KG1 (cell line): ENCODE results near the gene CNTN4.

Source experiments
- DNase-seq: peaks from one replicate; lab custom pipeline; 2025; lab: John Stamatoyannopoulos, UW

Gene CNTN4

GRCh38 chr3:3038201-3038991 lies 939.7 kb downstream of the CNTN4 start:
- no peak for DNase-seq

GRCh38 chr3:3053974-3054373 lies 955.3 kb downstream of the CNTN4 start:
- no peak for DNase-seq

DNA sequence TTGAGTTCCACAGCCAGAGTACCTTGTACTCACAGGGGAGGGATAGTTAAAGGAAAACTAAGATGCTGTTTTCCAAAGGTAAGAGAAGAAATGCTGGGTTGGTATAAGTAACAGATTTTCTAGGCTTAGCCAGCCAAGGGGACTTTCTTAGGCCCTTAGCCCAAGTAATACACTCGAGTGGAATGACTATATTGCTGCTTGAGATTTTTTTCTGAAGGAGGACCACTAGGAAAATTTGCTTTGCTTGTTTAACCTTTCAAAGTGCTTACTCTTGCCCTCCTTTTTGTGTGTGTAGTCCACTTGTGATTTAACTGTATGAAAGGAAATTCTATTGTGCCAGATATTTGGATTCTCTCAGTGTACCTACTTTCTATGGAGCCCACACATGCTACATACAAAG lies 961.0 kb downstream of the CNTN4 start:
- DNase-seq: no peak

DNA sequence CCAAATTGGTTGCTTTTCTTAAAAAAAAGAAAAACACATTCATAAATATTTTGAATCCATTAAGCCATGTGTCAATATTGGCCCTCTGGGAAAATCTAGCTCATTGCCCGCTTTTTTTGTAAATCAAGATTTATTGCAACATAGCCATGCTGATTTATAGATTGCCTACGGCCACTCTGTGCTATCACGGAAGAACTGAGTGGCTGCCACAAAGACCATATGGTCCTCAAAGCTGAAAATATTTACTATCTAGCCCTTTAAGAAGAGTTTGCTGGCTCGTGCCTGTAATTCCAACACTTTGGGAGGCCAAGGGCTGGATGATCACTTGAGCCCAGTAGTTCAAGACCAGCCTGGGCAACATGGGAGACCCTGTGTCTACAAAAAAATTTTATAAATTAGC lies 965.6 kb downstream of the CNTN4 start:
- DNase-seq: no peak

DNA sequence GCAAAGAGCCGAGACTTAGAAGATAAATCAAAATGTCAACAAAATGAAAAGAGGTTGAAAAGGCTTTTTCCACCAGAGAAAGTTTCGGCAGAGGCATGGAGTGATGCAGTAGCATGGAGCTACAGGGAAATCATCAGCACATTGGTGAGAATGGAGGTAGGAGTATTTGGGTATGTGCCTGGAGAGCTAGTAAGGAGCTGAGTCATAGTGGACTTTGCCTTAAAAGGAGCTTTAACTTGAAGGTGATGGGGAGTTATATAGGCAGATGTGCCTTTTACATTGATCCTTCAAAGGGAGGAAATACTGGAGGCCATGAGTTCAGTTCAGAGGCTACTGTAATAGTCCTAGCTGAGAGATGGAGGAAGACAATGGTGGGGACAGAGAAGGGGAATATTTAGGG lies 967.2 kb downstream of the CNTN4 start:
- no peak for DNase-seq

DNA sequence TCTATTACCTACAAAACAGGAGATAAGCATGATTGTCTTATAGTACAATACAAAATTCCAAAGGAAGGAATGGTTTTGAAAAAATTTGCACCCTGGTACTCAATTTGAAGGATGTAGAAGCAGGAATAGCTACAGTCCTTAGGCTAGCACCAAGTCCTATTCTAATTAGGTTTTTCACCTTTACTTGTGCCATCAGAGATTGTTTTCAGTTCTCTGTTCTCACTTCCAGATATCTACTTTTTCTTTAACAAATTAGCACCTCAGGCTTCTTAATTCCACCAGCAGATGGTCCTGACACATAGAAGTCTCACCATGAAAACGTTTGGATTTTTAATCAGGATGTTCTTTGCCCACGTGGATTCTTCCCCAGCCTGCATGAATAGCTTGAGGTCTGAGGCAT lies 967.7 kb downstream of the CNTN4 start:
- no peak for DNase-seq

DNA sequence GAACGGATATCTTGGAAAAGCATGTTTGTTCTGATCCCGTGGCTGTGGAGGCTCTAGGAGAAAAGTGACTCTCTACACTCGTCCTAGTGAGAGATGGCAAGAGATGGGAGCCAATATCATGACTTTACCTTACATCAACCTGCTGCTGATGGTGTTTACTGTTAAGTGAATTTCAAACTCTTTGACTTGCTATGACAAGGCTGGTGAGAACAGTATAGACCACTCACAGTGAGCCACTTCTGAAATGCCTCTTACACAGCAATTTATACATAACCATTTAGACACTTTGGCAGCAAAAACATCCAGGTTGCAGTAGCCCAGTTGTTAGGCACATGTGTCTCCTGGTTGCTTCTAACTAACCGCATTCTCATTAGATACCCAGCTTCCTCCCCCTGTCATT lies 968.2 kb downstream of the CNTN4 start:
- no peak for DNase-seq

DNA sequence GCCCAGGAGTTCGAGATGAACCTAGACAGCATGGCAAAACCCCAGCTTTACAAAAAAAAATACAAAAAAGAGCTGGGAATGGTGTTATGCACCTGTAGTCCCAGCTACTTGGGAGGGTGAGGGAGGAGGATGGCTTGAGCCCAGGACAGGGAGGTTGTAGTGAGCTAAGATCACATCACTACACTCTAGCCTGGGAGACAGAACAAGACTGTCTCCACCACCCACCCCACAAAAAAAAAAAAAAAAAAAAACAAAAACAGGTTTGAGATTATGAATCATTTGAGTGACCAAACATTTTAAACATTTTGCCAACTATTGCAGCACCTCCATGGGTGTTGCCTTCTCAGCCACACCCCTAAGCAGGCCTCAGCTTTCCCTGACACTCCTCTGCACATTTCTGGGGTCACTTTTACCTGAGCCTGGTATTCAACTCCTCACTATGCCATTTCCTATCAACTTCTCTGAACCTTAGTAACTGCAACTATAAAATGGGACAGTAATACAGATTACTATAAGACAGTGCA lies 969.8 kb downstream of the CNTN4 start:
- no peak for DNase-seq

GRCh38 chr3:3069723-3070122 lies 971.1 kb downstream of the CNTN4 start:
- no peak for DNase-seq

- no peak for DNase-seq
Measured at GRCh38 chr3:3071136-3071535, 972.5 kb downstream of the CNTN4 start.

- no peak for DNase-seq
Measured at GRCh38 chr3:3074551-3075257, 976.0 kb downstream of the CNTN4 start.

DNA sequence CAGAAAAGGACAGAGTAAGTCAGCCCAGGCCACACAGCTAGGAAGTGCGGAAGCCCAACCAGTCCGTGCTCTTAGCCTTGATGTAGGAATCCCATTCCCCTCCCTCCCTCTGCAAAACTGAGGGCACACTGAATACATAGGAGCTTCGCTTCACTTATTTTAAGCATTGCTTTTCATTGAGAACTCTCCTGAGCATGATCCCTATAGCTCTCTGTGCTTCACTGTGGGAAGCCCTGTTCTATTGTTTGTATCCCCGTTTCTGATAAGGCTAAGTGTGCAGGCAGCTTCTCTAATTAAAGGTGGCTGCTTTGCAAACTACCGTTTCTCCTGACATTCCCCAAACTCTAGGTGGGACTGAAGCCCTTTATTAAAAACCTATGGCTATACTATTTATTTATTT lies 981.6 kb downstream of the CNTN4 start:
- no peak for DNase-seq

GRCh38 chr3:3081381-3082233 lies 982.9 kb downstream of the CNTN4 start:
- no peak for DNase-seq

- no peak for DNase-seq
Measured at GRCh38 chr3:3082234-3082924, 983.7 kb downstream of the CNTN4 start.

- DNase-seq: no peak
Measured at GRCh38 chr3:3084890-3085289, 986.2 kb downstream of the CNTN4 start.

GRCh38 chr3:3085782-3086181 lies 987.1 kb downstream of the CNTN4 start:
- no peak for DNase-seq

GRCh38 chr3:3086239-3086638 lies 987.6 kb downstream of the CNTN4 start:
- no peak for DNase-seq

DNA sequence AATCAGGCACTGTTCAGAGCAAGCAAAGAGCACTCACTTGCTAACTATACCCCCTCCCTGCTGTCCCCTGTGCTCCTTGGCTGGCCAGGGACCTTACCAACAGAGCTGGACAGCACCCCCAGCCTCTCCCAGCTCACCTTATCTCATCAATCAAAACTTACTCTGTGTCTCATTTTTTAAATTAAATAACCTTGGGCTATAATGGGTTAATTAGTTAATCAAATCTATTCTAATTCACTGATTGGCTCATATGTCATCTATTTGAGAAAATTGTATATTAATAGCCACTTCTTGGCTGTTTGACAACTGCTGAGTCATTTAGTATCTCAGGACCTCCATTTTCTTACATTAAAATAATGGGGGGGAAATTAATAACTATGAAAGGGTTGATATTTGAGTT lies 988.6 kb downstream of the CNTN4 start:
- no peak for DNase-seq

GRCh38 chr3:3087716-3088465 lies 989.2 kb downstream of the CNTN4 start:
- no peak for DNase-seq

GRCh38 chr3:3089017-3089416 lies 990.4 kb downstream of the CNTN4 start:
- no peak for DNase-seq

DNA sequence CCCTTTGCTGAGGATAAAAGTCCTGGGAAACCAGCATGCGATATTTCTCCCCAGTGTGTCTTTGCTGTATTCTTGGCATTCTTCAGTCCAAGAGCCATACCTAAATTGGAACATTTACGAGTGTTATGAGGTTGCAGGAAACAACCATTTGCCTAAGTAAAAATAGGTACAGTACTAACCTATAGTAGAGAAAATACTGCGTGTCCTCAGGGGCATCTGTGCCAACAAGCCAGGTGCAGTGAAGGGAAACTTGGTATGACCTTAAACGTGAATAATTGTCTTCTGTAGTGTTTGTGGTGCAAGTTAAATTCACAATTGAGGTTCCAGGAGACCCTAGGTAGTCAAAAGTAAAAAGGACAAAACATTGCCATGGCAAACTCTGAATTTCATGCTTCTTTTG lies 999.3 kb downstream of the CNTN4 start:
- no peak for DNase-seq
